H1 (cell line): ENCODE measurements around the gene ANK3. TPM values are rescaled to one million over a fixed set of nuclear protein-coding genes. Genes with fewer than 3 reads are reported as not detected.

Experiments used
- KDM5A ChIP-seq: fragments of 200-600 bp; IDR thresholded peaks from 2 replicates; pipeline ENCODE4 v1.7.1; 2012; ENCODE audit warnings: mild to moderate bottlenecking, low read length, inconsistent platforms, mixed read lengths
- PHF8 ChIP-seq: fragments of 200-600 bp; sonication (generic); conservative IDR thresholded peaks from 2 replicates; pipeline ENCODE4 v1.7.1; 2012; ENCODE audit warnings: low read depth, mild to moderate bottlenecking, inconsistent platforms, low read length, moderate library complexity
- polyA plus RNA-seq, 7 experiments: library from polyadenylated mRNA; depleted of rRNA in 3 of 7; stranded (reverse) in 5 of 7; unstranded in 2 of 7; fragments of >200 nt in 5 of 7; fragments of 200-250 nt in 2 of 7; gene quantifications; 1 replicate in 5 of 7; 2 replicates in 1 of 7; 4 replicates in 1 of 7; pipeline versions ENCODE4 v1.2.1 to v1.2.3, GENCODE V29; 2011 to 2013; ENCODE audit warnings: missing spikeins in 2 of 7, mixed read lengths in 2 of 7
- total RNA-seq: library from RNA; stranded (reverse); fragmentation: NEBNext Ultra II Directional; extraction: Animal tissue kit (Norgen Biotek cat#: 25700); gene quantifications from 2 replicates; pipeline ENCODE4 v1.2.1, GENCODE V29; 2021

The ANK3 gene
- total and polyA plus RNA-seq, 2 of the 8 experiments (the other 6 are each of a cell fraction or from before 2014, with no cell fraction given) = 18.1 to 67.9 TPM

DNA sequence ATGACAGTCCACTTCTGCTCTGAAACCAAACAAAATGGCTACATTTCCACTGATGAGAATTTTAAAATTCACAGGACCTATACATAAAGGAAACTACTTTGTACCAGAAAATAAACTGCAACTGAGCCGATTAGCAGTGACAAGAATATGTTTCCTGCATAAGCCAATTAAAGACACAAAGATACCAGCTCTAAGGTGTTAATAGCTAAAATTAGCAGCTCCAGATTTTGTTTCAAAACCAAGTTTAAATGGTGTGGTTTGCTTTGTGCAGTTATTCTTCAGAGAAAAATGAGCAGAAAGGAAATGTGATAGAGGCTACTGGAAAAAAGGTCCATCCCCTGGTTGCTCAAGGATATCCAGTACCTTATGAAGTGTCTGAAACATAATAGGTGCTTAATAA lies 123.2 kb downstream of the ANK3 start (continued):
- no peak for TF ChIP-seq PHF8
- TF ChIP-seq KDM5A = no peak
